Brain microvascular endothelial cell (primary cell): ENCODE data around the gene PHOX2A.
A peak's percentile ranks its signal among the peaks of the same experiment; 100 is the strongest.

Experiments used
- DNase-seq: peaks from one replicate; pipeline ENCODE4 v3.0.0-alpha.2; 2020
- H3K27ac ChIP-seq: fragments of 250-450 bp; sonication (Bioruptor Pico); 2 replicates; pipeline ENCODE4 v1.5.1; 2020; ENCODE audit warnings: mild to moderate bottlenecking, moderate library complexity
- H3K27me3 ChIP-seq: fragments of 250-450 bp; sonication (Bioruptor Pico); replicated peaks from 2 replicates; pipeline ENCODE4 v1.5.1; 2020; ENCODE audit warnings: mild to moderate bottlenecking
- H3K36me3 ChIP-seq: fragments of 250-450 bp; sonication (Bioruptor Pico); replicated peaks from 2 replicates; pipeline ENCODE4 v1.5.1; 2020; ENCODE audit warnings: mild to moderate bottlenecking
- H3K4me3 ChIP-seq: 2 replicates; pipeline ENCODE4 v1.5.1; 2011; ENCODE audit warnings: low read depth, mild to moderate bottlenecking, control low read depth, low read length, moderate library complexity
- CTCF ChIP-seq: IDR thresholded peaks from 2 replicates; pipeline ENCODE4 v1.5.1; 2011; ENCODE audit warnings: low read depth, mild to moderate bottlenecking, moderate library complexity, low read length, control low read depth, inconsistent platforms; ENCODE audit errors: missing control alignments
- in situ Hi-C: cut with HindIII; loops from 2 replicates; pipeline ENCODE4 v1.10.0; 2017; ENCODE audit warnings: low sequenced_read_pairs, low pct_ligation_motif_present

The PHOX2A gene

GRCh38 chr11:72265951-72266350, 22.0 kb upstream of the PHOX2A start:
- Histone ChIP-seq H3K27ac (no peak overlapping the region), H3K36me3 (no peaks in the 10 kb centered on the region), H3K4me3 (no peak overlapping the region), H3K27me3 (no peaks in the 10 kb centered on the region)
- in situ Hi-C loops = no loop called here
- TF ChIP-seq CTCF = no peak
- no peak for DNase-seq

GRCh38 chr11:72263361-72263760, 19.4 kb upstream of the PHOX2A start:
- H3K4me3 ChIP-seq = no peak overlapping the region
- H3K27me3 ChIP-seq = no peaks in the 10 kb centered on the region
- in situ Hi-C loops = no loop called here
- peak; percentile 77 for DNase-seq
- H3K36me3 ChIP-seq = no peaks in the 10 kb centered on the region
- H3K27ac ChIP-seq = peak overlapping the region; percentile 42
- no peak for TF ChIP-seq CTCF

GRCh38 chr11:72260574-72260973, 16.6 kb upstream of the PHOX2A start:
- no peak overlapping the region for H3K4me3 ChIP-seq
- in situ Hi-C loops = no loop called here
- H3K27ac ChIP-seq = no peak overlapping the region
- no peak for DNase-seq
- H3K27me3 ChIP-seq = peaks cover 3% of the 10 kb centered on the region
- no peaks in the 10 kb centered on the region for H3K36me3 ChIP-seq
- TF ChIP-seq CTCF = no peak

- TF ChIP-seq CTCF = no peak
- Histone ChIP-seq H3K27ac (no peak overlapping the region), H3K36me3 (no peaks in the 10 kb centered on the region), H3K27me3 (peaks cover 3% of the 10 kb centered on the region), H3K4me3 (no peak overlapping the region)
- in situ Hi-C loops = no loop called here
- DNase-seq = no peak
These were observed 15.5 kb upstream of the PHOX2A start for GRCh38 chr11:72259490-72259889.

- DNase-seq = no peak
- in situ Hi-C loops = no loop called here
- no peak overlapping the region for H3K27ac ChIP-seq
- peaks cover 4% of the 10 kb centered on the region for H3K27me3 ChIP-seq
- no peak overlapping the region for H3K4me3 ChIP-seq
- no peaks in the 10 kb centered on the region for H3K36me3 ChIP-seq
- no peak for TF ChIP-seq CTCF
These were observed 13.6 kb upstream of the PHOX2A start for GRCh38 chr11:72257570-72257969.

- DNase-seq = no peak
- in situ Hi-C loops = no loop called here
- no peaks in the 10 kb centered on the region for H3K36me3 ChIP-seq
- no peak overlapping the region for H3K27ac ChIP-seq
- peaks cover 4% of the 10 kb centered on the region for H3K27me3 ChIP-seq
- H3K4me3 ChIP-seq = no peak overlapping the region
- no peak for TF ChIP-seq CTCF
These were observed 10.5 kb upstream of the PHOX2A start for GRCh38 chr11:72254299-72254993.
